H9 (cell line): ENCODE results near the gene SMARCC1. TPM values are rescaled to one million over a fixed set of nuclear protein-coding genes. Genes with fewer than 3 reads are reported as not detected.

Experiments
- DNase-seq: peaks from one replicate; pipeline ENCODE4 v3.0.0-alpha.2; 2017
- H2AFZ ChIP-seq: one replicate; pipeline ENCODE4 v1.6.1; 2013; ENCODE audit warnings: mild to moderate bottlenecking, low read length, control low read depth, moderate library complexity
- H2AK5ac ChIP-seq: 2 replicates; pipeline ENCODE4 v1.6.1; 2013; ENCODE audit warnings: low read length, control low read depth, mixed read lengths; ENCODE audit not compliant: insufficient read length
- H2BK120ac ChIP-seq: one replicate; pipeline ENCODE4 v1.6.1; 2013; ENCODE audit warnings: low read depth, mild to moderate bottlenecking, low read length, control low read depth, inconsistent platforms; ENCODE audit not compliant: poor library complexity, severe bottlenecking
- H2BK12ac ChIP-seq: 2 replicates; pipeline ENCODE4 v1.6.1; 2013; ENCODE audit warnings: low read length, control low read depth, mixed read lengths, low read depth; ENCODE audit not compliant: insufficient read length
- H2BK15ac ChIP-seq: 2 replicates; pipeline ENCODE4 v1.6.1; 2013; ENCODE audit warnings: low read depth, low read length, control low read depth
- H2BK20ac ChIP-seq: one replicate; pipeline ENCODE4 v1.6.1; 2013; ENCODE audit warnings: low read depth, mild to moderate bottlenecking, low read length, control low read depth, inconsistent platforms; ENCODE audit not compliant: poor library complexity, severe bottlenecking
- H2BK5ac ChIP-seq: 2 replicates; pipeline ENCODE4 v1.6.1; 2013; ENCODE audit warnings: low read length, control low read depth, mixed read lengths; ENCODE audit not compliant: insufficient read length
- H3K14ac ChIP-seq: 2 replicates; pipeline ENCODE4 v1.6.1; 2013; ENCODE audit warnings: low read length, control low read depth; ENCODE audit not compliant: insufficient read depth
- H3K18ac ChIP-seq: 2 replicates; pipeline ENCODE4 v1.6.1; 2013; ENCODE audit warnings: low read depth, mild to moderate bottlenecking, mixed read lengths, low read length, control low read depth; ENCODE audit not compliant: insufficient read length
- H3K23ac ChIP-seq: 2 replicates; pipeline ENCODE4 v1.6.1; 2013; ENCODE audit warnings: low read length, control low read depth, mixed read lengths, low read depth; ENCODE audit not compliant: insufficient read length
- H3K23me2 ChIP-seq: 2 replicates; pipeline ENCODE4 v1.6.1; 2013; ENCODE audit warnings: low read depth, mild to moderate bottlenecking, mixed read lengths, low read length, control low read depth; ENCODE audit not compliant: insufficient read length, poor library complexity, severe bottlenecking
- H3K27ac ChIP-seq: 2 replicates; pipeline ENCODE4 v1.5.1; 2013; ENCODE audit warnings: low read length, control low read depth, mixed read lengths, low read depth; ENCODE audit not compliant: insufficient read length
- H3K27me3 ChIP-seq: 2 replicates; pipeline ENCODE4 v1.6.1; 2013; ENCODE audit warnings: low read length, control low read depth, inconsistent platforms; ENCODE audit not compliant: insufficient read depth
- H3K4ac ChIP-seq: 2 replicates; pipeline ENCODE4 v1.6.1; 2013; ENCODE audit warnings: low read depth, mild to moderate bottlenecking, control low read depth, inconsistent platforms, low read length, moderate library complexity
- H3K4me1 ChIP-seq: 2 replicates; pipeline ENCODE4 v1.6.1; 2013; ENCODE audit warnings: low read length, control low read depth, inconsistent platforms; ENCODE audit not compliant: insufficient read depth
- H3K4me2 ChIP-seq: 2 replicates; pipeline ENCODE4 v1.6.1; 2013; ENCODE audit warnings: low read length, control low read depth, mixed read lengths; ENCODE audit not compliant: insufficient read length, insufficient read depth
- H3K56ac ChIP-seq: 2 replicates; pipeline ENCODE4 v1.6.1; 2013; ENCODE audit warnings: low read depth, mild to moderate bottlenecking, mixed read lengths, low read length, control low read depth; ENCODE audit not compliant: insufficient read length
- H3K79me1 ChIP-seq: 2 replicates; pipeline ENCODE4 v1.6.1; 2013; ENCODE audit warnings: low read depth, mild to moderate bottlenecking, moderate library complexity, low read length, control low read depth, inconsistent platforms; ENCODE audit not compliant: insufficient read depth, poor library complexity, severe bottlenecking
- H3K79me2 ChIP-seq: 2 replicates; pipeline ENCODE4 v1.6.1; 2013; ENCODE audit warnings: low read length, control low read depth, inconsistent platforms; ENCODE audit not compliant: insufficient read depth
- H3K9ac ChIP-seq: 2 replicates; pipeline ENCODE4 v1.6.1; 2013; ENCODE audit warnings: low read length, control low read depth, mixed read lengths; ENCODE audit not compliant: insufficient read length; ENCODE audit errors: extremely low read depth
- H3K9me3 ChIP-seq: one replicate; pipeline ENCODE4 v1.6.1; 2013; ENCODE audit warnings: low read depth, low read length, inconsistent platforms; ENCODE audit not compliant: control insufficient read depth
- H3T11ph ChIP-seq: one replicate; pipeline ENCODE4 v1.6.1; 2013; ENCODE audit warnings: mild to moderate bottlenecking, low read length, control low read depth, inconsistent platforms
- H4K20me1 ChIP-seq: one replicate; pipeline ENCODE4 v1.6.1; 2013; ENCODE audit not compliant: control insufficient read depth, insufficient read length, insufficient read depth
- H4K5ac ChIP-seq: 2 replicates; pipeline ENCODE4 v1.6.1; 2013; ENCODE audit warnings: low read depth, mild to moderate bottlenecking, mixed read lengths, low read length, control low read depth; ENCODE audit not compliant: insufficient read length
- H4K8ac ChIP-seq: replicated peaks from 2 replicates; pipeline ENCODE4 v1.6.1; 2013; ENCODE audit warnings: low read length, control low read depth, mixed read lengths, low read depth; ENCODE audit not compliant: insufficient read length
- H4K91ac ChIP-seq: 2 replicates; pipeline ENCODE4 v1.6.1; 2013; ENCODE audit warnings: low read depth, mild to moderate bottlenecking, moderate library complexity, mixed read lengths, low read length, control low read depth; ENCODE audit not compliant: insufficient read length
- H3K27ac Mint-ChIP-seq, 3 experiments: 2 replicates in 2 of 3; 3 replicates in 1 of 3; pipeline ENCODE4 v1.8.0; 2020 to 2021; ENCODE audit warnings: mixed read lengths in 3 of 3, mild to moderate bottlenecking in 1 of 3, moderate library complexity in 1 of 3
- H3K27me3 Mint-ChIP-seq: 2 replicates; pipeline ENCODE4 v1.8.0; 2021; ENCODE audit warnings: low read depth, mild to moderate bottlenecking, moderate library complexity, mixed read lengths
- H3K36me3 Mint-ChIP-seq, 3 experiments: 2 replicates in 2 of 3; 3 replicates in 1 of 3; pipeline ENCODE4 v1.8.0; 2020 to 2021; ENCODE audit warnings: low read depth in 3 of 3, mixed read lengths in 3 of 3; ENCODE audit not compliant: insufficient read depth in 1 of 3
- H3K4me1 Mint-ChIP-seq, 2 experiments: 2 replicates each; pipeline ENCODE4 v1.8.0; 2020; ENCODE audit warnings: mixed read lengths in 2 of 2
- H3K4me3 Mint-ChIP-seq, 2 experiments: 2 replicates in 1 of 2; 3 replicates in 1 of 2; pipeline ENCODE4 v1.8.0; 2020 to 2021; ENCODE audit warnings: mild to moderate bottlenecking in 2 of 2, mixed read lengths in 2 of 2, moderate library complexity in 1 of 2
- H3K9me3 Mint-ChIP-seq, 2 experiments: 2 replicates in 1 of 2; 3 replicates in 1 of 2; pipeline ENCODE4 v1.8.0; 2020; ENCODE audit warnings: mild to moderate bottlenecking in 2 of 2, mixed read lengths in 2 of 2, moderate library complexity in 1 of 2
- WGBS: extraction: QIAGEN DNeasy Blood & Tissue Kit; methylation state at CpG from one replicate; pipeline ENCODE4 v1.1.7; 2013; ENCODE audit warnings: missing lambda C conversion rate, low lambda C conversion rate, mixed read lengths; ENCODE audit not compliant: insufficient read length; ENCODE audit errors: extremely low coverage; 5-methylcytosine and 5-hydroxymethylcytosine counted together
- total RNA-seq: library from RNA; stranded (reverse); gene quantifications from 2 replicates; pipeline ENCODE4 v1.2.1, GENCODE V29; 2021
- TF ChIP-seq, protein P1 (sequence below): fragments of 200-600 bp; sonication (generic); conservative IDR thresholded peaks from 3 replicates; pipeline ENCODE4 v1.8.0; 2021; ENCODE audit warnings: antibody characterized with exemption, mild to moderate bottlenecking

The SMARCC1 gene
- total RNA-seq, 1 experiment from 2014 or later = 274 TPM

DNA sequence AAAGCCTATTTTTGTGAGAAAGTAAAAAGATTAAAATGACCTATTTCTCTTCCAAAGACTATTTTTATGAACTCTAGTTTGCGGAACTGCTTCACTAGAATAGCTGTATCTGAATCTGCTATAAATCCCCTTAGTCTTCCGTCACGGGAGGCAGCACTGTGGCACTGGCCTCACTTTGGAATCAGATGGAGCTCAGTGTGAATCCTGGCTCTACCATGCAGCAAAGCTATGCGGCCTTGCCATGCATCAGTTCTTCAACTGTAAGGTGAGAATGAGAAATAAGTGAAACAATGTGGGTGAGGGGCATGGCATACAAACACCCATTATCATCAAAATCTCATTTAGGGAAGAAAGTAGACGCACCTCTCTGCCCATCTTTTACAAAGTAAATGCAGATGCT, 175.5 kb downstream of the SMARCC1 start:
- H3K18ac ChIP-seq = no peak overlapping the region
- no peak overlapping the region for H4K8ac ChIP-seq
- no peak overlapping the region for H4K91ac ChIP-seq
- Mint-ChIP-seq H3K36me3 (peaks cover 51 to 87% (median 63%) of the 10 kb centered on the region in 3 experiments), H3K27me3 (no peaks in the 10 kb centered on the region), H3K4me3 (no peak overlapping the region), H3K4me1 (0 out of 4 replicates have a peak, but pooled peaks cover 0 to 3% of the 10 kb centered on the region in 2 experiments), H3K27ac (no peak overlapping the region; a peak in 1 of 7 replicates), H3K9me3 (no peaks in the 10 kb centered on the region)
- H4K20me1 ChIP-seq = no peaks in the 10 kb centered on the region
- H3K4me2 ChIP-seq = no peak overlapping the region
- no peak overlapping the region for H3K14ac ChIP-seq
- H2AFZ ChIP-seq = no peak overlapping the region
- no peak overlapping the region for H3K56ac ChIP-seq
- TF ChIP-seq, protein P1, sequence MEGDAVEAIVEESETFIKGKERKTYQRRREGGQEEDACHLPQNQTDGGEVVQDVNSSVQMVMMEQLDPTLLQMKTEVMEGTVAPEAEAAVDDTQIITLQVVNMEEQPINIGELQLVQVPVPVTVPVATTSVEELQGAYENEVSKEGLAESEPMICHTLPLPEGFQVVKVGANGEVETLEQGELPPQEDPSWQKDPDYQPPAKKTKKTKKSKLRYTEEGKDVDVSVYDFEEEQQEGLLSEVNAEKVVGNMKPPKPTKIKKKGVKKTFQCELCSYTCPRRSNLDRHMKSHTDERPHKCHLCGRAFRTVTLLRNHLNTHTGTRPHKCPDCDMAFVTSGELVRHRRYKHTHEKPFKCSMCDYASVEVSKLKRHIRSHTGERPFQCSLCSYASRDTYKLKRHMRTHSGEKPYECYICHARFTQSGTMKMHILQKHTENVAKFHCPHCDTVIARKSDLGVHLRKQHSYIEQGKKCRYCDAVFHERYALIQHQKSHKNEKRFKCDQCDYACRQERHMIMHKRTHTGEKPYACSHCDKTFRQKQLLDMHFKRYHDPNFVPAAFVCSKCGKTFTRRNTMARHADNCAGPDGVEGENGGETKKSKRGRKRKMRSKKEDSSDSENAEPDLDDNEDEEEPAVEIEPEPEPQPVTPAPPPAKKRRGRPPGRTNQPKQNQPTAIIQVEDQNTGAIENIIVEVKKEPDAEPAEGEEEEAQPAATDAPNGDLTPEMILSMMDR = no peak
- WGBS = no CpG with 5 or more reads among the region's 5 CpGs
- H2BK20ac ChIP-seq = no peak overlapping the region
- no peaks in the 10 kb centered on the region for H3K23me2 ChIP-seq
- H3K27me3 ChIP-seq = no peaks in the 10 kb centered on the region
- no peak overlapping the region for H2BK15ac ChIP-seq
- no peak overlapping the region for H3T11ph ChIP-seq
- no peak for DNase-seq
- H3K4me1 ChIP-seq = no peaks in the 10 kb centered on the region
- H3K9ac ChIP-seq = peak overlapping the region; percentile 7
- H3K9me3 ChIP-seq = no peaks in the 10 kb centered on the region
- H2AK5ac ChIP-seq = no peak overlapping the region
- no peak overlapping the region for H4K5ac ChIP-seq
- no peak overlapping the region for H3K23ac ChIP-seq
- no peak overlapping the region for H2BK120ac ChIP-seq
- 0 out of 2 replicates have a peak, but pooled peaks cover 2% of the 10 kb centered on the region for H3K79me2 ChIP-seq
- no peaks in the 10 kb centered on the region for H3K79me1 ChIP-seq
- H2BK5ac ChIP-seq = no peak overlapping the region
- H3K27ac ChIP-seq = no peak overlapping the region
- H2BK12ac ChIP-seq = no peak overlapping the region
- H3K4ac ChIP-seq = no peak overlapping the region
